Keratinocyte (primary cell): Measurements from ENCODE around the gene BEND5. TPM values are rescaled to one million over a fixed set of nuclear protein-coding genes. Genes with fewer than 3 reads are reported as not detected.

ENCODE experiments used
- DNase-seq: peaks from one replicate; pipeline ENCODE4 v3.0.0-alpha.2; 2011; ENCODE audit warnings: low read depth, missing footprints, low spot score
- FAIRE-seq: peaks from 2 replicates; lab custom pipeline; 2011; peaks lifted over from hg19 to GRCh38; lab: Jason Lieb, UNC
- H2AFZ ChIP-seq: 2 replicates; pipeline ENCODE4 v1.6.0; 2012; ENCODE audit warnings: low read length, control low read depth, inconsistent platforms; ENCODE audit not compliant: control insufficient read depth
- H3K27ac ChIP-seq: 2 replicates; pipeline ENCODE4 v1.5.1; 2011; ENCODE audit warnings: low read length; ENCODE audit not compliant: control insufficient read depth, insufficient read depth
- H3K27me3 ChIP-seq: 3 replicates; pipeline ENCODE4 v1.6.0; 2011; ENCODE audit warnings: low read length; ENCODE audit not compliant: control insufficient read depth, insufficient read depth; ENCODE audit errors: extremely low read depth
- H3K36me3 ChIP-seq, 2 experiments: 2 replicates in 1 of 2; 3 replicates in 1 of 2; pipeline ENCODE4 v1.5.1; 2011; ENCODE audit warnings: low read length in 2 of 2, mild to moderate bottlenecking in 1 of 2; ENCODE audit not compliant: control insufficient read depth in 2 of 2, insufficient read depth in 2 of 2; ENCODE audit errors: extremely low read depth in 1 of 2
- H3K4me1 ChIP-seq: 3 replicates; pipeline ENCODE4 v1.5.1; 2011; ENCODE audit warnings: low read length; ENCODE audit not compliant: control insufficient read depth, insufficient read depth; ENCODE audit errors: extremely low read depth
- H3K4me2 ChIP-seq: 3 replicates; pipeline ENCODE4 v1.6.0; 2011; ENCODE audit warnings: low read depth, low read length; ENCODE audit not compliant: control insufficient read depth, insufficient read depth; ENCODE audit errors: extremely low read depth
- H3K4me3 ChIP-seq, 3 experiments: fragments of 200-600 bp in 1 of 3; sonication (generic) in 1 of 3; 2 replicates in 2 of 3; 3 replicates in 1 of 3; pipeline ENCODE4 v1.5.1; 2011 to 2016; ENCODE audit warnings: low read length in 3 of 3, mild to moderate bottlenecking in 3 of 3, control low read depth in 2 of 3, inconsistent platforms in 1 of 3, low read depth in 1 of 3, mixed read lengths in 1 of 3, mixed run types in 1 of 3, moderate library complexity in 1 of 3; ENCODE audit not compliant: control insufficient read depth in 2 of 3, insufficient read depth in 2 of 3; ENCODE audit errors: extremely low read depth in 1 of 3
- H3K79me2 ChIP-seq: 2 replicates; pipeline ENCODE4 v1.6.0; 2012; ENCODE audit warnings: low read length; ENCODE audit not compliant: control insufficient read depth, insufficient read depth
- H3K9ac ChIP-seq: 3 replicates; pipeline ENCODE4 v1.6.0; 2011; ENCODE audit warnings: low read length; ENCODE audit not compliant: control insufficient read depth, insufficient read depth; ENCODE audit errors: extremely low read depth
- H3K9me1 ChIP-seq: 3 replicates; pipeline ENCODE4 v1.6.0; 2011; ENCODE audit warnings: low read length; ENCODE audit not compliant: control insufficient read depth, insufficient read depth; ENCODE audit errors: extremely low read depth
- H3K9me3 ChIP-seq: 2 replicates; pipeline ENCODE4 v1.5.1; 2012; ENCODE audit warnings: low read depth, low read length; ENCODE audit not compliant: control insufficient read depth
- H4K20me1 ChIP-seq: 3 replicates; pipeline ENCODE4 v1.6.0; 2011; ENCODE audit warnings: low read length; ENCODE audit not compliant: control insufficient read depth, insufficient read depth; ENCODE audit errors: extremely low read depth
- EZH2 ChIP-seq: IDR thresholded peaks from one replicate; pipeline ENCODE4 v1.6.1; 2012; ENCODE audit warnings: inconsistent platforms, mild to moderate bottlenecking, low read length, moderate library complexity
- dilution Hi-C: fragments of 300-500 bp; cut with MboI; formaldehyde crosslinking; loops from one replicate; pipeline ENCODE4 v1.7.0; 2020; ENCODE audit warnings: low sequenced_read_pairs; ENCODE audit not compliant: extremely low pct_ligation_motif_present
- polyA plus RNA-seq, 5 experiments: library from polyadenylated mRNA; depleted of rRNA in 3 of 5; stranded (reverse) in 3 of 5; stranded (forward) in 1 of 5; unstranded in 1 of 5; fragments of >200 nt; gene quantifications; 1 replicate in 1 of 5; 2 replicates in 3 of 5; 3 replicates in 1 of 5; pipeline versions ENCODE4 v1.2.1 to v1.2.3, GENCODE V29; 2011 to 2012; ENCODE audit warnings: missing spikeins in 2 of 5, low read depth in 1 of 5, low replicate concordance in 1 of 5
- TF ChIP-seq, protein P1 (sequence below), 3 experiments: IDR thresholded peaks in 1 of 3; conservative IDR thresholded peaks in 1 of 3; optimal IDR thresholded peaks in 1 of 3; 2 replicates in 2 of 3; 3 replicates in 1 of 3; pipeline versions ENCODE3 to v1.5.1; 2011; ENCODE audit warnings: low read length in 3 of 3, mild to moderate bottlenecking in 3 of 3, moderate library complexity in 2 of 3, control low read depth in 1 of 3, inconsistent platforms in 1 of 3; ENCODE audit not compliant: insufficient read depth in 2 of 3; ENCODE audit errors: extremely low read depth in 1 of 3

Gene BEND5
- polyA plus RNA-seq, 1 donor (not counting 4 experiments of a cell fraction or from before 2014, with no cell fraction given): not detected

DNA sequence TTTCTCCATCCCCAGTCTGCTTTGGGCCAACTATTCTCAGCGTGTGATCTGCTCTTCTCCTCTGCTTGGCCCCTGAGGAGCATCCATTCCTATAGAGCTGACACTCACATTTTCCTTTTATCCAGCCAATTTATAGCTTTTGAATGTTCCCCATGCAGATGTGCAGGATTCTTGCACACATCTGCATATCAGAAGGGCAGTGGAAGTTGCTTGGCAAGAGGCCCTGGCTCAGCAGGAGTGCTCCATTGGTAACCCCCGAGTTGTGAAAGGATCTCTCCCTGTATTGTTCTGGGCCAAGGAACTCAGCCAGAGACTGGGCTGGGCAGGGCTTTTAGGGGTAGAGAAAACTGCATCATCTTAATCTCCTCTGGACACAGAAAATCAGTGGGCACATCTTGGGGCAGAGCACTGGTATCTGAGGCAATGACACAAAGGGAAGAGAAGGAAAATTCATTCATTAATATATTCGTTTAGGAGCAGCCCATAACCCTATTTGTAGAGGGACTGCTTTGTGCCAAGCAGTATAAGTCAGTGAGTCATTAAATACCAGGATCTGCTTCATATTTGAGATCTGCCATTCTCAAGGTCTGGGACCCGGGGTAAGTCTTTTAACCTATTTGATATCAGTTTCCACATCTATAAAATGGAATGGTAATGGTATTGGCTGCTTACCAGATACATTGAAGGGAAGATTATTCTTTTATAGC is 31.0 kb upstream of the BEND5 start:
- Histone ChIP-seq H3K27me3 (no peaks in the 10 kb centered on the region), H3K9me3 (no peaks in the 10 kb centered on the region), H3K36me3 (no peaks in the 10 kb centered on the region), H2AFZ (no peak overlapping the region), H4K20me1 (no peaks in the 10 kb centered on the region), H3K4me3 (no peak overlapping the region), H3K9ac (no peak overlapping the region), H3K4me2 (no peak overlapping the region), H3K27ac (no peak overlapping the region), H3K9me1 (no peaks in the 10 kb centered on the region), H3K4me1 (peaks cover 3% of the 10 kb centered on the region), H3K79me2 (no peaks in the 10 kb centered on the region)
- dilution Hi-C loops: no loop called here
- TF ChIP-seq, protein P1, sequence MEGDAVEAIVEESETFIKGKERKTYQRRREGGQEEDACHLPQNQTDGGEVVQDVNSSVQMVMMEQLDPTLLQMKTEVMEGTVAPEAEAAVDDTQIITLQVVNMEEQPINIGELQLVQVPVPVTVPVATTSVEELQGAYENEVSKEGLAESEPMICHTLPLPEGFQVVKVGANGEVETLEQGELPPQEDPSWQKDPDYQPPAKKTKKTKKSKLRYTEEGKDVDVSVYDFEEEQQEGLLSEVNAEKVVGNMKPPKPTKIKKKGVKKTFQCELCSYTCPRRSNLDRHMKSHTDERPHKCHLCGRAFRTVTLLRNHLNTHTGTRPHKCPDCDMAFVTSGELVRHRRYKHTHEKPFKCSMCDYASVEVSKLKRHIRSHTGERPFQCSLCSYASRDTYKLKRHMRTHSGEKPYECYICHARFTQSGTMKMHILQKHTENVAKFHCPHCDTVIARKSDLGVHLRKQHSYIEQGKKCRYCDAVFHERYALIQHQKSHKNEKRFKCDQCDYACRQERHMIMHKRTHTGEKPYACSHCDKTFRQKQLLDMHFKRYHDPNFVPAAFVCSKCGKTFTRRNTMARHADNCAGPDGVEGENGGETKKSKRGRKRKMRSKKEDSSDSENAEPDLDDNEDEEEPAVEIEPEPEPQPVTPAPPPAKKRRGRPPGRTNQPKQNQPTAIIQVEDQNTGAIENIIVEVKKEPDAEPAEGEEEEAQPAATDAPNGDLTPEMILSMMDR (optimal IDR thresholded peaks at IDR 0.05 in 1 of 3, IDR thresholded peaks at IDR 0.05 in 1 of 3, conservative IDR thresholded peaks at IDR 0.05 in 1 of 3; ENCODE audit: extremely low read depth in 1 of 3, insufficient read depth in 2 of 3, low read length in 3 of 3): no peak
- TF ChIP-seq EZH2: no peak
- DNase-seq (no peak), FAIRE-seq (no peak)

DNA sequence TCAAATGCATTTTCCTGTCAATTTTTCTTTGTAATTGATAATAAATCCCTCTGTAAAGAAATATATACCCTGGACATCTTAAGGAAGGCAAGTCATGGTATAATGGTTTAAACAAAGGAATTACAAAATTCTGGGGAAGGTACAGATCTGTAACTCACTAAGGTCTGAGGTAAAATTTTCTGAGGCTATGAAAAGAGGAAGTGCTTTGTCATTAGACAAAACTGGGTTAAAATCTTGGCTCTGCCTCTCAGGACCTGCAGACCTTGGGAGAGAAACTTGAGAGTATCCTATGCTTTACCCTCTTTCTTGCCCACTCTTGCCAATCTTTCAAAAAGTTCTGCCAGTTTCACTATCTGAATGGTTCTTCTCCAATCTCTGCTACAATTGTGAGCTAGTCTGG is 26.8 kb upstream of the BEND5 start:
- Histone ChIP-seq H3K9me1 (no peaks in the 10 kb centered on the region), H3K27ac (no peak overlapping the region), H3K27me3 (no peaks in the 10 kb centered on the region), H3K36me3 (no peaks in the 10 kb centered on the region), H3K79me2 (no peaks in the 10 kb centered on the region), H3K4me1 (no peaks in the 10 kb centered on the region), H4K20me1 (no peaks in the 10 kb centered on the region), H3K4me2 (no peak overlapping the region), H3K4me3 (no peak overlapping the region), H2AFZ (no peak overlapping the region), H3K9me3 (no peaks in the 10 kb centered on the region), H3K9ac (no peak overlapping the region)
- FAIRE-seq (no peak), DNase-seq (no peak)
- no peak for TF ChIP-seq EZH2
- TF ChIP-seq, protein P1 (optimal IDR thresholded peaks at IDR 0.05 in 1 of 3, IDR thresholded peaks at IDR 0.05 in 1 of 3, conservative IDR thresholded peaks at IDR 0.05 in 1 of 3; ENCODE audit: extremely low read depth in 1 of 3, insufficient read depth in 2 of 3, low read length in 3 of 3): no peak
- dilution Hi-C loops: no loop called here
